ENCODE data around the gene NKAIN2. TPM values are rescaled to one million over a fixed set of nuclear protein-coding genes. Genes with fewer than 3 reads are reported as not detected.

Gene NKAIN2
- total RNA-seq, 1 experiment from 2014 or later: not detected

DNA sequence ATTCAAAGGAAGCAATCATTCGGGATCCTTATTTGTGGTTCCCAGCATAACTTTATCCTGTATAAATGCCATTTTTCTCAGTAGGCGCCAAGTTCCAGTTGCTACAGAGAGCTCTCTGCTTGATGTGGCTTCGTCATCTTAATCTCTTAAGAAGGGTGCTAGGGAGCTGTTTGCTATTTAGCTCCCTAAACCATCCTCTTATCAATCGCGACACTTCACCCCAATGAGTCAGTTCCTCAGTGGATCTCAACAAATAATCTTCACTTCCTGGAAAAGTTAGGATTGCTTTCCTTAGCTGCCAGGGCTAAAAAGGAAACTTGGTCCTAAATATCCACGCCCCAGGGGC, 1.3 kb upstream of the NKAIN2 start:
- Histone ChIP-seq H3K4me1 (no peaks in the 10 kb centered on the region), H3K27me3 (peaks cover 10% of the 10 kb centered on the region; the same call in 1 of the 2 replicates), H3K27ac (no peak overlapping the region), H3K36me3 (no peaks in the 10 kb centered on the region), H3K9me3 (replicated peaks) (no peaks in the 10 kb centered on the region), H3K4me3 (no peak overlapping the region)
- no peak for DNase-seq

DNA sequence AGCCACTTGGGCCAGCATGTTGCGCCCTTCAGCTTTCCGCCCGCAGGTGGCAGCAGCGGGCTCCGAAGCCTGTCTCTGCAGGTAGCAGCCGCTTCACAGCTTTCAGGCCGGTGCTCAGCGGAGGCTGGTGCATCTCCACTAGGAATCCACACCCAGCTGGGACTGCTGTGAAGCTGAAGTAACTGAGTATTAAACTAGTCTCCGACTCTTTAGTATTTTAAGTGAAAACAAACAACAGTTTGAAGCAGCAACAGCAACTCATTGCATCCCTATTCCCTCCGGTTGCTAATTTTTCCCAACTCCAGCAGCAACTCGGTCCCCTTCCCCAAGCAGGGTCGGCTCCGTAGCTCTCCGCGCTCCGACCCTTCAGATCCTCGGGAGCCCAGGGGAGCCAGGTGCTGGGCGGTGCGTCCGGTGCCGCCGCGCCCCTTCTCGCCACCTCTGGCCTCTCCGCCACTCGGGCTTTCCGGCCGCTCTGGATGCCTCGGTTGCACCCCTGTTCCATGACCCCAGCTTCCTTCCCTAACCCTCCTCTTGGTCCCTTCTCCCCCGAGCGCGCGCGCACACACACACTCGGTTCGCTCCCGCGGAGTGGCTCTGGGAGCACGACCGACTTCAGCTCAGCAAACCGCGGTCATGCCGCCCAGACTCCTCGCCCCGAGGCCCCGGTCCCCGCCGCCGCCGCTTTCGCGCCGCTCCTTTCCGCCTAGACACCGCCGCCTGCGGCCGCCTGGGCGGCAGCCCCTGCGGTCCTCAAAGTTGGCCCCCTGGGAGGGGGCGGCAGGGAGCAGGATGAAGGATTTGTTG, 765 bp upstream of the NKAIN2 start:
- no peaks in the 10 kb centered on the region for H3K36me3 ChIP-seq
- no peak overlapping the region for H3K27ac ChIP-seq
- H3K9me3 ChIP-seq (replicated peaks): no peaks in the 10 kb centered on the region
- peak; percentile 58 to 75 for DNase-seq
- H3K27me3 ChIP-seq: peaks cover 10% of the 10 kb centered on the region; the same call in 1 of the 2 replicates
- H3K4me3 ChIP-seq: peak overlapping the region; percentile 44
- H3K4me1 ChIP-seq: no peaks in the 10 kb centered on the region

DNA sequence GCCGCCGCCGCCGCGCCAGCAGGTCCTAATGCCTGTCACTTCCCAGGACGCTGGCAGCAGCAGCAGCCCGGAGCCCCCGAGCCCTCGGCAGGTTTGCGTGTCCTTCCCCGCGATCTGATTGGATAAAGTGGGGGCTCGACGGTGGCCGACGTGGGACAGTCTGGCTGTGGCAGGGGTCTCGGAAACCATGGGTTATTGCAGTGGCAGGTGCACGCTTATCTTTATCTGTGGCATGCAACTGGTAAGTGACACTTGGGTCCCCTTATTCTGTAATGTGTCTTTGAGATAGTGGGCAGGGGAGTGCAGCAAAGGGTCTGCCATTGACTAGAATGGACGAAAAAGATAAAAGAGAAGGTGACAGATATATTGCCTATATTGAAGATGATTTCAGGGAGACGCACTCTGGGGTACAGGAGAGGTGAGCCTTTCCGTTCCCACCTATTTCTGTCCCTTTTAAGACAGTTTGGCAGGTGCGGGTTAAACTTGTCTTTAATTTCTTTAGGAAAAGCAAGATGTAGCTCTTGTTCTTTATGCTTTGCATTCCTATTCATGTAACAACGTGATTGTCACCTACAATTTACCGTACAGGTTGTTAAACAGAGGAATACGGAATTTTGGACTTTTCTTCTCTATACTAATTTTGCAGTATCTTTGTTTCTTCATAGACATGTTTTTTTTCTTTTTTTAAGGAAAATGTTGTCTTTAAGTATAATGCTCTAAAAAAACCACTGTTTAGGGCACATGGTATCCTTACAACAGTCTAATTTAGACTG, 535 bp downstream of the NKAIN2 start:
- Histone ChIP-seq H3K36me3 (no peaks in the 10 kb centered on the region), H3K4me1 (no peaks in the 10 kb centered on the region), H3K27ac (no peak overlapping the region), H3K4me3 (0 out of 2 replicates have a peak overlapping the region, but pooled peaks have one; percentile 29), H3K9me3 (replicated peaks) (no peaks in the 10 kb centered on the region), H3K27me3 (peaks cover 16% of the 10 kb centered on the region; the same call in 1 of the 2 replicates)
- DNase-seq: peak; percentile 4 to 12

DNA sequence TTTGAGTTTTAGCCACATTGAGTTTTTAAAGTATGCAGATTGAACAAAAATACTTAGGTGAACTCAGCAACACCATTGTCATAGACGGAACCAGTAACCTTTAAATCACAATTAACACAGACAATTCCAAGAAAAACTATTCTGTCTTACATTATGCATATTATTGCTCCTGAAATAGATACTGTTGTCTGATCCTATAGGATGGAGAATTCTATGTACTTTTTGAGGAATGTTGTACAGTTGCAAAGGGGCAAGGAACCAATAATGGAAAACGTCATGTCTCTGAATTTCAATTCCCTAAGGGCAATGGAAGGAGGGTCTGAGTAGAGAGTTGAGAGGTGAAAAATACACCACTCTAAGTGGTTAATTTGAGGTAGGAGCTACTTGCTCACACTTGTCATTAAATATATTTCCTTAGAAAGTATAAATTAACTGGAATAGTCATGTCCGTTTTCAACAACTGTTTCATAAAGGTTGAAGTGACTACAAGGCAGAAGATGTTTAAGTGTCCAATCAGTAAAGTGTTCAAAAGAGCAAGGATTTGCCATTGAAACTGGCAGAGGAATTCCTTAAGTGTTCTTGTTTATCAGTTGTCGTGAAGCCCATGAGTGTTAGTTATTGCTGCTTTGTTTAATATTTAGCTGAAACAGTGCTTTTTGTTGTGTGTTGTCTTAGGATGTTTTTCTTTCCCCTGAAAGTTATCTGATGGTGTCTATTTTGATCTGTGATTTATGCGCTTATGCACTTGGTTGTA, 1.3 kb downstream of the NKAIN2 start:
- Histone ChIP-seq H3K27ac (no peak overlapping the region), H3K27me3 (peaks cover 16% of the 10 kb centered on the region; the same call in 1 of the 2 replicates)

DNA sequence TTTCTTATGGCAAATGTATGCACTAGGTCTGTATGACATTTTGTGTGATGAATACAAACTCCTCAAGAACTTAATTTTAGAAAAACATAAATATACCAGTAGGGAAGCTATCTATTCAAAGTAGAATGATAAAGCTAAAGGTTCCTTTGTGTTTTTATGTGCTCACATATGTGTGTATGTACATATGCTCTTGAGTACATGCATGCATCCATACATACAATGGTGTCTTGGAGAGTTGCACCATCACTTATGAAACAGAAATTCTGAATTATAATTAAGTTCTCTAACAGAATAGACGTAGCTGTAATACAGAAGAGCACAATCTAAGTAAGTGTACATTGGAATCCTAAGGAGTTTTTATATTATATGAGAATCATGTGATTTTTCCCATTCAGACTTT, 2.3 kb downstream of the NKAIN2 start:
- Histone ChIP-seq H3K27ac (no peak overlapping the region), H3K9me3 (replicated peaks) (no peaks in the 10 kb centered on the region), H3K4me3 (no peak overlapping the region), H3K36me3 (no peaks in the 10 kb centered on the region), H3K4me1 (no peaks in the 10 kb centered on the region), H3K27me3 (peaks cover 16% of the 10 kb centered on the region; the same call in 1 of the 2 replicates)
- DNase-seq: no peak

More for the DNA sequence above, 1.3 kb downstream of the NKAIN2 start:
- no peaks in the 10 kb centered on the region for H3K4me1 ChIP-seq
- no peak for DNase-seq
- no peaks in the 10 kb centered on the region for H3K9me3 ChIP-seq (replicated peaks)
- no peaks in the 10 kb centered on the region for H3K36me3 ChIP-seq
- no peak overlapping the region for H3K4me3 ChIP-seq

DNA sequence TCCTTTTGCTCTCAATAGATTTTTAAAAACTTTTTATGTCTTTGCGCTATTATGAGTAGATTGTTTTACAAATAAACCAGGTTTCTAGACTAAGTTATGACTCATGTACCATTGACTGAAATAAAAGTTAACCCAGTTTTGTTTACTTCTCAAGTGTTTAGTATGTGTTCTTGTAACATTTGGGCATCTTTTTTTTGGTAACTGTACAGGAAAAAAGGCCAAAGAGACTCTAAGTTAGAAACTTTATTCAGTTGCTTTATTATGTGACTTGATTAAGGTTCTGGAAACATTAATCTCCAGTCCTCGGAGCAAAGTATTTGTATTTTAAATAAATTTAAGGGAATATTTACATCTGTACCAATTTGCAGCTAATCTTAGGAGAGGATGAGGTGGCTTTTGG, 2.9 kb downstream of the NKAIN2 start:
- H3K27me3 ChIP-seq: peaks cover 16% of the 10 kb centered on the region; the same call in 1 of the 2 replicates

DNA sequence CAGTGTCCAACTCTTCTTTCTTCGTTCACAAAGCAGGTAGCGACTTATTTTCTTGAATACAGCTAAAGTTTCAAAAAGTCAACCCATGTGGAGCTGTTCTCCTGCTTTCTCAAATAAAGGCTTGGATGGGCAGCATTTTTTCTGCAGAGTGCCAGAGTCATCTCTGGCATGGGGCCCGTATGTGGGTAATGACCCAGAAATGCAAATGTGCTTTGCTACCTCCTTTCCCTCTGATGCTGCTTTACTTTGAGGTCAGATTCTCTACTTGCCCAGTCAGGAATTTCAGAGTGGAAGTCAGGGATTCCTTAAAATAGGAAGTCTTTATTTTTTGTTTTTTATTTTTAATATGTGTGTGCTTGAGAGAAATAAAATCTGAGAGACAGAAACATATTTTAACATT, 4.9 kb downstream of the NKAIN2 start:
- no peak for DNase-seq

More for the DNA sequence above, 2.9 kb downstream of the NKAIN2 start:
- Histone ChIP-seq H3K36me3 (no peaks in the 10 kb centered on the region), H3K4me3 (no peak overlapping the region), H3K4me1 (no peaks in the 10 kb centered on the region), H3K9me3 (replicated peaks) (no peaks in the 10 kb centered on the region), H3K27ac (no peak overlapping the region)
- DNase-seq: no peak

DNA sequence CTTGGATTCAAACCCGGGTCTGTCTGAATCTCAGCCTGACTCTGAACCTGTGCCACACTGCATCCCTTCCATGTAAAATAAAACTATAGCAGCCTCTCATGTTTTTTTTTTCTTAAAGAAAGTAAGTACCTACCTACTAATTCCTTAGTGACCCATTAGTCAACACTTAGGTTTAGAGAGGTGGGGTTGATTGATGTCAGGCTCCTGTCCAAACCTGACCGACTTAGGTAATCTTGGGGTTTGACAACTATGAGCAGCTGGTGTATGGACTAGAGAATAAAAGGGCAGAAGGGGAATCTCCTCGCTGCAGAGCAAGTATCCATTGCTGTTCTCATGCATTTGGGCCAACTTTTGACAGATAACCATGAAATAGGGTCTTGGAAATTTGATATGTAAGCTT, 6.5 kb downstream of the NKAIN2 start:
- no peaks in the 10 kb centered on the region for H3K9me3 ChIP-seq (replicated peaks)
- H3K4me3 ChIP-seq: no peak overlapping the region
- H3K36me3 ChIP-seq: no peaks in the 10 kb centered on the region
- DNase-seq: no peak
- H3K4me1 ChIP-seq: no peaks in the 10 kb centered on the region
- H3K27ac ChIP-seq: no peak overlapping the region
- peaks cover 10% of the 10 kb centered on the region for H3K27me3 ChIP-seq

More for the DNA sequence above, 4.9 kb downstream of the NKAIN2 start:
- Histone ChIP-seq H3K27me3 (peaks cover 13% of the 10 kb centered on the region; the same call in 1 of the 2 replicates), H3K27ac (no peak overlapping the region), H3K4me3 (no peak overlapping the region), H3K36me3 (no peaks in the 10 kb centered on the region), H3K9me3 (replicated peaks) (no peaks in the 10 kb centered on the region), H3K4me1 (no peaks in the 10 kb centered on the region)

DNA sequence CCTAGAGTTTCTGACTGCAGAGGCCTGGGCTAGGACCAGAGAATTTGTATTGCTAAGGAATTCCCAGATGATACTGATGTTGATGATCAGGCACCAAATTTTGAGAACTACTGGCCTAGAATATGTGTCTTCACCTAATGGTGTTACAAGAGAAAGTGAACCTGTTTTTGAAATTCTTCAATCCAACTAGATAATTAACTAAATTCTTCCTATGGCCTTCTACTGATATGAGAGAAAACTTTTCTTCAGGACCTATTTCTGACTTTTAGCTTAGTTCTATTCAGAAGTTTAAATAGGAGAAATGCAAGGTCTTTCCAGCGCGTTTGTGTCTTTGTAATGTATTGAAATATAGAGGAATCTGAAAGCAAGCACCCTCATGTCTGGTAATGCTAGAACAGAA, 7.3 kb downstream of the NKAIN2 start:
- no peak for DNase-seq
- H3K9me3 ChIP-seq (replicated peaks): no peaks in the 10 kb centered on the region
- H3K36me3 ChIP-seq: no peaks in the 10 kb centered on the region
- H3K4me1 ChIP-seq: no peaks in the 10 kb centered on the region
- no peak overlapping the region for H3K27ac ChIP-seq
- H3K27me3 ChIP-seq: peaks cover 14% of the 10 kb centered on the region
- H3K4me3 ChIP-seq: no peak overlapping the region

DNA sequence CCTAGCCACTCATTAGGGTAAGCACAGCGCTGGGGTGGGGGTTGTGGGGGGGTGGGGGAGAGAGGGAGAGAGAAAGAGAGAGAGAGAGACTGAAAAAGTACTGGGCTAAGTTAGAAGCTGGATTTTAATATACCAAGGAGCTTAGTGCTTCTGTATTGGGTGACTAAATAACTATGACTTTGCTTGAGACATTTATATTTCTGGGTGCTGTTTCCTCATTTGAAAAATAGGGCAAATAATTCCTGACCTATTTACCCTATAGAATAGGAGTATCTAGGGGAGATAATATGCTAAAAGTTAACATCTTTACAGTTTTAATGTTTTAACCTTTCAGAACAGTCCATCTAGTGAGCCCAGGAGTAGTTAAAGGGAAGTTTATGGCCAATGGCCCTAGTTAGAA, 7.7 kb downstream of the NKAIN2 start:
- no peaks in the 10 kb centered on the region for H3K4me1 ChIP-seq
- H3K27ac ChIP-seq: no peak overlapping the region
- no peak overlapping the region for H3K4me3 ChIP-seq
- H3K27me3 ChIP-seq: peaks cover 14% of the 10 kb centered on the region
- no peaks in the 10 kb centered on the region for H3K9me3 ChIP-seq (replicated peaks)
- H3K36me3 ChIP-seq: no peaks in the 10 kb centered on the region
- DNase-seq: no peak

DNA sequence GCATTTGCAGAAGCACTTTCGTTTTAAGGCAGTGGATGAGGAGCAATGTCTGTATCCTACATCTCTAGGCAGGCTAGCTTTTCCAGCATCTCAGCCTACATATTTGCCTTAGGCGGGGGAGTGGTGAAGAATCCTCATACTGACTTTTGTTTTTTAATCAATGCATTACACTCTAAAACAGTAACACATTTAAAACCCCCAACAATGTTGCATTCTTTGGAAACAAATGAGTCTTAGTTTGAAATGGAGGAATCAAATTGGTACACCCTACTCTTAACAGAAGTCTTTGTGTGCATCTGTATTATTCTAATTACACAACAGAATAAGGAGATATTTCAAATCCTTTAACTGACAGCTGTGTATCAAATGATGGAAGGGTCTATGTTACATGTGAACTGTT, 9.0 kb downstream of the NKAIN2 start:
- no peaks in the 10 kb centered on the region for H3K9me3 ChIP-seq (replicated peaks)
- no peak overlapping the region for H3K27ac ChIP-seq
- no peaks in the 10 kb centered on the region for H3K36me3 ChIP-seq
- no peak for DNase-seq
- H3K4me1 ChIP-seq: no peaks in the 10 kb centered on the region
- H3K4me3 ChIP-seq: no peak overlapping the region
- H3K27me3 ChIP-seq: peaks cover 14% of the 10 kb centered on the region

DNA sequence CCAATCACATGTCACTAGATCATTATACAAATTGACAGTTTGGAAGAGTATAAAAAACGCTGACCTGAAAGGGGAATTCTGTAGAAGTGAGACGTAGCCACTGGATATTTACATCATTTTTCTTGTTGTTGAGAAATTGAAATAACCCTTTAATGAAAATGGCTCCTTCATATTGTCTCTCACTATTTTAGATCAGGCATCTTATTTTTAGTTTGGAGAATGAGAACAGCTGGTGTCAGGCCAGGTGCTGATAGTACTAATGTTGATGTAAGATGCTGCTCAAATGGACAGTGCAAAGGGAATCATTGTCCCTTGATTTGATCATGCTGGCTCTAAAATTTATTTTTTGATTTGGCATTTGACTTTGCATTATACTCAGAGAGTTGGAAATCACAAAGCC, 17.4 kb downstream of the NKAIN2 start:
- no peaks in the 10 kb centered on the region for H3K9me3 ChIP-seq (replicated peaks)
- H3K27me3 ChIP-seq: peaks cover 3% of the 10 kb centered on the region; the same call in 1 of the 2 replicates
- DNase-seq: no peak
- H3K4me3 ChIP-seq: no peak overlapping the region
- H3K27ac ChIP-seq: no peak overlapping the region
- no peaks in the 10 kb centered on the region for H3K4me1 ChIP-seq
- no peaks in the 10 kb centered on the region for H3K36me3 ChIP-seq

DNA sequence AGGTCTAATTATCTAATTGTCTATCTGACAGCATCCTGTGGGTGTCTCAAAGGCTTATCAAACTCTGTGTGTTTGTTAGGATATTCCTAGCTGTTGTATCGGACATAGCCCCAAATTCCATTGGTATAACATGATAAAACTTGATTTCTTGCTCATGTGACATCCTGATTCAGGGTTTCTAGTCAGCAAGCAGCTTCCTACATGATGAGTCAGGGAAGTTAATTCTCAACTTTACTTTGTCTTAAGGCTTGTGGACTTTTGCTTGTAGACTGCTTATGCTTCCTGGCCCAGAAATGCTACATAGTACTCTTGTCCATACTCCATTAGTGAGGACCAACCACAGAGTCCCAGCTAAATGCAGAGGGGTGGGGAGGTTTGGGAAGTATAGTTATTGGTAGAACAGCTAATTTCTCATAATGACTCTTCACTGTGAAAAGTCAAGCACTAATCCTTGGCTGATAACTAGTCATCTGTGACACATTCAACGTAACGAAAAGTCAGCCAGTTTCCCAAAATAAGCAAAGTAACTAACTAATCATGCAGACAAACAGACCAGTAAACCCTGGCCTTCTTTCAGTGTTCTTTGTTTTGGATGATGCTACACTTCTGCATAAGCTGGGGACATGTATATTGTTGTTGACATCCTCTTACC, 25.8 kb downstream of the NKAIN2 start:
- no peak overlapping the region for H3K4me3 ChIP-seq
- no peak overlapping the region for H3K27ac ChIP-seq
- H3K9me3 ChIP-seq (replicated peaks): no peaks in the 10 kb centered on the region
- no peaks in the 10 kb centered on the region for H3K4me1 ChIP-seq
- no peak for DNase-seq
- H3K27me3 ChIP-seq: no peaks in the 10 kb centered on the region; the same call in 1 of the 2 replicates
- no peaks in the 10 kb centered on the region for H3K36me3 ChIP-seq

DNA sequence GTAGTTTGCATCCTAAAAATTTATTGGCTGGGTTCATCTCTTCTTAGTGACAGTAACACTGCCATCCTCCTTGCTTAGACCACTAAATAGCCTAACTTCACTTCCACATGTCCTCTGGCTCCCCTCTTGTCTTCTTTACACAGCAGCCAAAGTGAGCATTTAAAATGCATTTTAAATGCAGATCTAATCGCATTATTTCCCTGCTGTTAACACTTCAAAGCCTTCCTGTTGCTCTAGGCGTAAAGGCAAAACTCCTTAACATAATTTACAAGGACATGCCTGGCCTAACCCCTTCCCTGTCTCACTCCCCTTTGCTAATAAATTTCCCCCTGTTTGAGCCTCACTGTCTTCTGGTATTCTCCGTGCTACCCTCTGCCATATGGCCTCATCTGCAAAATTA, 26.5 kb downstream of the NKAIN2 start:
- no peaks in the 10 kb centered on the region; the same call in 1 of the 2 replicates for H3K27me3 ChIP-seq

More for the DNA sequence above, 26.5 kb downstream of the NKAIN2 start:
- Histone ChIP-seq H3K27ac (no peak overlapping the region), H3K4me3 (no peak overlapping the region), H3K36me3 (no peaks in the 10 kb centered on the region), H3K4me1 (no peaks in the 10 kb centered on the region), H3K9me3 (replicated peaks) (no peaks in the 10 kb centered on the region)
- DNase-seq: no peak

Data from SJCRH30 (cell line).